Inferior parietal cortex (tissue), 1 donor: ENCODE measurements around the gene SAMSN1.
A peak's percentile ranks its signal among the peaks of the same experiment; 100 is the strongest.

ENCODE experiments used
- DNase-seq: peaks from one replicate; pipeline ENCODE4 v3.0.0-alpha.2; 2016; ENCODE audit errors: extremely low spot score

Gene SAMSN1

DNA sequence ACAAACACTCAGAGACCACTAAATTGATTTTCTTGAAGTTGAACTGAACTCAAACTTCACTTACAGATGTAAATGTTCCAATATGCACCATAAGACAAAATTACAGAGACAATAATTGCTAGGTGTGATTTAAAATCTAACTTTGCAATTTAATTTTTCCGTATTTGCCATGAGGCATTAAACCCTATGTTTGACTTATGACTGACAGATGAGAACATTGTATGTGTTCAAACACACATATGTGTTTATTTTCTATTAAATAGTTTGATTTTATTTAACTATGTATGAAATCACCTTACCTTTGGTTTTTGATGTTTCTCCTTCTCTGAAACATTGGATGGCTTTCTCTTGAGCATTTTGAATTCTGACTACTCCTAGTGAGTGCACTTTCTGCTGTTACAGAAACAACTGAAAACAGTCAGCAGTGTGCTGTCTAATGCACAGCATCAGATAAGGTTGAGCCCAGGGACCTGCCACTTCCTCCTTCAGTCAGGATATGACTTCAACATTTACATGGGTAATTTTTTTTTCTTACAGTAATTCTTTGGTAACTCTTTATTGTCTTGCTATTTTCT lies at the start of gene SAMSN1:
SAMSN1 (minus strand) TSS at position 410 of the 575 bp plus-strand sequence; CDS start at position 356, 54 bp downstream.
- peak; percentile 48 for DNase-seq

DNA sequence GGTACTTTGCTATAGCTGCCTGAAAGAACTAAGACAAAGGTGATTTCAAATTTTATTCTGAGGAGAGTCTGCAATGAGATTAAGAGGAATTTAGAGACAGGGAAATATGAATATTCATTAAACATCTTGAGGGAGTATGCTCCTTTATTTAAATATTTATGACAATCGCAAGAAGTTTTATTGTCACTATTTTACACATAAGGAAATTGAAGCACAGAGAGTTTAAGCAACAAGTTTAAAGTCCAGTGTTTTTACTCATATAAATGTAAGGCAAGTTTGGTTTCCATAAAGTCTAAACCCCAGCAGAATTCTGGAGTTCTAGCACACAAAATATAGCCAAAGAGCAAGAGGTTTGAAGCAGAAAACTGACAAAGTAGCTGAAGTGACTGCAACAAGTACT lies 49.3 kb upstream of the SAMSN1 start:
- DNase-seq: no peak

DNA sequence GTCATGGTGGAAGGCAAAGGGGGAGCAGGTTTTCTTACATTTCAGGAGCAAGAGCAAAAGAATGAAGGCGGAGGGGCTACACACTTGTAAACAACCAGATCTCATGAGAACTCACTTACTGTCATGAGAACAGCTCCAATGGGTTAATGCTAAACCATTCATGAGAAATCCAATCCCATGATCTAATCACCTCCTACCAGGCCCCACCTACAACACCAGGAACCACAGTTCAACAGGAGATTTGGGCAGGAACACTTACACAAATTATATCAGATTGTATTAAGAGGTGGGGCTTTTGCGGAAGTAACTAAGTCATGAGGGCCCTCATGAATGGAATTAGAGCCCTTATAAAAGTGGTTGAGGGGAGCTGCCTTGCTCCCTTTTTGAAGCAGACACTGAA lies 48.9 kb upstream of the SAMSN1 start:
- no peak for DNase-seq

DNA sequence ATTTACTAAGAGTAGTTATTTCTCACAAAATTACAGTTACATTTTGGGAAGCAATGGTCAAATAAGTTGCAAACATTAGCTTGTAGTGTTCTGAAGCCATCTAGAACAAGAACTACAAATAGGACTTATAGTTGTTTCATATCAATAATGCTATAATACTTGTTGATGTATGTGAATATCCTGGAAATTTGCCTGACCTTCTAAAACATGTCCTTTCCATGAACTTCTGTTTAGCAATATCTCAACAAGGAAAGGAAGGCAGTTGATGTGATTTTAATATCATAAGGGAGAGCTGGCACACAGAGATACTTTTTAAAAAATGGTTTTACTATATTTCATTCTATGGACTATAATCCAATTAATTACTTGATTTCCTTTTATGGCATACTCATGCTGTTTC lies 47.1 kb upstream of the SAMSN1 start:
- no peak for DNase-seq

DNA sequence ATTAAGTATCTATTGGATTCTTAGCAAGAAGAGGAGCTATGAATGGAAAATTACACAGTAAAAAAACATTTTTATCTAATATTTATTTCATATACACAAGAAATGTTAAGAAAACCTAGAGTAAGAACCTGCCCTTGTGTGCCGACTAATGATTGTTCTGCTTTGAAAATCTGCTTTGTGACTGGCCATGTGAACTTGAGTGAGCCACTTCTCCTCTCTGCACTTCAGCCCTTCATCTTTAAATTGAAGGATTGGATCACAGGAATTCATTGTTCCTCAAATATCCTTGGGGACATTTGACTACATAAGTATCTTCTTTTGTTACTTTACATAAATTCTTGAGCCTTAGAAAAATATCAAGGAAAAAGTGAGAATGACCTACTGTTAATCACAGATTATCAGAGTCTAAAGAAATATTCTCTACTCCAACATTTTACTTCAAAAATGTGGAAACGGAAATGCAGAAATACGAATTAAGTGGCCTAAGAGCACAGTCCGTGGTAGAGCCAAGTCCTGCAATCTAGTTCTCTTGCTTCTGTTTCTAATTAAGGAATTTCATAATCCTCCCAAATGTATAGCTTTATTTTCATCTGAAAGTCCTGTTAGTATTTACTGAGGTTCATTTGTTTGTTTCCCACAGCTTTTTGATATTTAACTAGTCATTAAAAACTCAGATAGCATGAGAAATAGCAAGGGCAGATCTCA lies 46.3 kb upstream of the SAMSN1 start:
- no peak for DNase-seq

DNA sequence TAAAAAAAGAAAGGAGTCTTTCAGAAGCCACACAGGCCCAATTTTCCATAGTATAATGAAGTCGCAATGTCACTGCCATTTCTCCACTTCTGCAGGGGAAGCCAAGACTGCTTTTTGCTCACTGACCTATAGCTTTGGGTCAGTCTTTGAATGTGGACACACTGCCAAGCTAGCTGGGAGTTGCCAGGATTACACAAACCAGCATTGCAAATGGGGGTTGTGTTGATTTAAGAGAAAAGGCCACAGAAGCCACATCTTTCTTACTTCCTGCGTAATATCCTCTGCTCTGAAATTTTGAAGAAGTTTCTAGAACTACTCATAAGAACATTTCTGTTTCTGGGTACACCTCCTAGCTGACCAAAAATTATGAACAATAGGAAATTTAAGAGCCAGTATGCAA lies 45.8 kb upstream of the SAMSN1 start:
- DNase-seq: no peak

DNA sequence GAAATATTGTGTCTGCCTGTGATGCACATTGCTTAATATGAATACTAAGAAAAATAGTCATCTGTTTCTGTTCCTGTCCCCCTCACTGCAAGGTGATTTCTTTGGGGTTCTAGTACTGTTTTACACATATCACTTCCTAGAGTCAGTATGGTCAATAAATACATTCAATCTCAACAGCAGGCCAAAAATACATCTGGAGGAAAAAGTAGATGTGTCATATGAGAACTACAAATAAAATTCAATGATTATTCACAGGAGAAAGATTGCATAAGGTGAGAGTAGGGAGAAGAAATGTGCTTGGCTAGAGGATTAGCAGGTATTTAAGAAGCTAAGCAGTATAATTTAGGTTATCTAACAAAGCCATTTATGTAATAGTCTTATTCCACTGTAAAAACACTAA lies 45.3 kb upstream of the SAMSN1 start:
- DNase-seq: no peak

DNA sequence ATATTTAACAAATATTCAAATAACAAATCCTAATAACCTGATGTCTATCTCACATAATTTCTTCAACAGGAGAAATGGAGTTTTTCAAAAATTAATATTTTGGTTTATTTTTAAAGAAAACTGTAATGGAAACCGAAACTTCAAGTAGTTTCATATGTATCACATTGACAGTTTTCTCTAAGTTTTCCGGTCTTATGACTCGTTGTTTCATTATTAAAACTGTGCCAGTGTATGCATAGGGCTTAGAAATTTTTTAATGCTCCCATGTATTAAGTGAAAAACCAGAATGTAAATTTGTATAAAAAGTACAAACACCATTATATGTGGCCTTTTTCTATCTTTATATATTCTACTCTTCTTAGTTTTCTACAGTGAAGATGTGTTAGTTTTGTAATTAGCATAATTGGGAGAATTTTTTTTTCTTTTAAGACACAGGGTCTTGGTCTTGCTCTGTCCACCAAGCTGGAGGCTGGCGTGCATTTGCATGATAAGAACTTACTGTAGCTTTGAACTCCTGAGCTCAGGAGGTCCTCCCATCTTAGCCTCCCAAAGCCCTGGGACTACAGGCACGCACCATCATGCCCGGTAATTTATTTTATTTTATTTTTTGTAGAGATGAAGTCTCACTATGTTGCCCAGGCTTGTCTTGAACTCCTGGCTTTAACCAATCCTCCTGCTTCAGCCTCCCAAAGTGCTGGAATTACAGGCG lies 43.9 kb upstream of the SAMSN1 start:
- DNase-seq: no peak

DNA sequence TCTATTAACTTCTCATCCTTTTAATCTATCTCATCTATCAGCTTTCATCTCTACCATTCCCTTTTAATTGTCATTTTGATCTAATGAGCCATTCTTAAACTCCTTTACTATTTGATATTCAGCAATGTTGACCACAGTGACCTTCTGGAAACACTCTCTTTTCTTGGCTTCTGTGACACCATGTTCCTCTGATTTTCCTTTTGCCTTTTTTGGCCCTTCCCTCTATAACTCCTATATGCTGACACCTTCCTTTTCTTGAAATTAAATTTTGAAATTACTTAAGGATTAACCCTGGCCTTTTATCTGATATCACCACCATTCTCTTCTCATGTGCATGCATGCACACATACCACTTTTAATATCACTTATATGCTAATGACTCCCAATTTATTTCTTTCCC lies 41.2 kb upstream of the SAMSN1 start:
- no peak for DNase-seq

DNA sequence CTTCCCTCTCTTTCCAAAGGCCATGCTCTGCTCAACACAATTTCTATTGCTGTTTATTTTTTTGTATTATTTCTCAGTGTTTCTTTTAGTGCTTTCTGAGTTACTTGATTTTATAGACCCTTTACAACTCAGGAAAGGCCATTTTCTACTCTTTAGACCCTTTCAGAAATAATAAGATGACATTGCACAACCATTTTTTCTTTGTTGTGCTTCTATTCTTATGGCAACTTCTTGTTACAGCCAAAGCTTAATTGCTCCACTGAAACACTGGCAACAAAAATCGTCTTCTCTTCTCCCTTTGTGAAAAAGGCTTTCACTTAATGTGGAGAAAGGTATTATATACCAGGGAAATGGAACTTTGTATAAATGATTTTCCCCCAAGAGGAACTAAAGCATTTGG lies 39.0 kb upstream of the SAMSN1 start:
- DNase-seq: no peak

DNA sequence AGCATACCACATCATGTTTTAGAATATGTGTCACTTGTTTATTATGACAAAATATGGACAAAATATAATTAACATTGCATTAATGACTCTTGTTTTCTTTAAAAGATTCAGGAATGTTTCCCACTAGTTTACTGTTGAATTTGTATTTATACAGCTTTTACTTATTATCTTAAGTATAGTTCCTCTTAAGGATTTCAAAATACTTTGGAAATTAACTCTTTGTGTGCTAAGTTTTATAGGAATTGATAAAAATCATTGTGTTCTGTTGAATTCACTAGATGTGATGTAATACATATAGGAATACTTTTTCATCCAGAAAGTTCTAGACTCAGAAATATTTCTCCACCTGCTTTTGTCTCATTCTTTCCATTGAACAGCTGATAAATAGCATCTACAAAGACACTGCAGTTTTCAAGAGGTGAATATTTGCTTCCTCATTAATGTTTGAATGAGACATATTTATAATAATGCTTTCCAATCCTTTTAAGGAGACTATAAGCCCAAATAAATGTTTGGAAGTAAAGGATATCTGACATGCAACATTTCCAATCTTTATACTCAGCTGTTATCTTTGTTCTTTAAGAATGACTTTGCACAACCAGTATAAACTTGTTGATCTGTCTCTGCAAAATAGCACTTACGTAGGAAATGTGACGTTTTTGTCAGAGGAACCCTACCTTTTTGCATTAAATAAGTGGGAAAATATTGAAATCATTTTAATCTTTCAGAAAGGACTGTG lies 38.4 kb upstream of the SAMSN1 start:
- DNase-seq: no peak

DNA sequence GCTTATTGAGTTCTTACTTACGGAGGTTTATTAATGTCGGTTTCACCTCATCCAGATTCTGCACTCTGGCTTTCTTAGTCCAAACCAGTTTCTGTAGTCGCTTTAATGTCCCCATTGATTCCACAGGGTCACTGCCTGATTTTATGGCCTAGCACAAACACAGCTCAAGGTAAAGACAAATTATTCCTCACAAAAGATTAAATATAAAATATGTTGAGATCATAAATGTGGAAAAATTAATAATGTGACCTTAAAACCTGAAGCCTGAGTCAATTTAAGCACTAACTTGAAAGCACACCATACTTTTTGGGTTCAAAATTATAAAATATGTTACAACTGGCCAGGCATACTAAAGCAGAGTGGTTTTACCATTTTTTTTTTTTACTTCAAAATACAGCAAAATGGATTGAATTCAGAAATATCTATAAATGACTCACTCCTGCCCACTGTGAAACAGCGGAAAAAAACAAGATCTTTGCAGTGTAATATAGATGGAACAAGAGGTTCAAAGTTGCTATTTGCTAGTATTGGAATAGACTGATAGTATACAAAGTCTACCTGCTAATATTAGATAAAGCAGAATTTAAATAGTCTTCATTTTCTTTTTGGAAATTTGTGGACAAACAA lies 37.6 kb upstream of the SAMSN1 start:
- no peak for DNase-seq

DNA sequence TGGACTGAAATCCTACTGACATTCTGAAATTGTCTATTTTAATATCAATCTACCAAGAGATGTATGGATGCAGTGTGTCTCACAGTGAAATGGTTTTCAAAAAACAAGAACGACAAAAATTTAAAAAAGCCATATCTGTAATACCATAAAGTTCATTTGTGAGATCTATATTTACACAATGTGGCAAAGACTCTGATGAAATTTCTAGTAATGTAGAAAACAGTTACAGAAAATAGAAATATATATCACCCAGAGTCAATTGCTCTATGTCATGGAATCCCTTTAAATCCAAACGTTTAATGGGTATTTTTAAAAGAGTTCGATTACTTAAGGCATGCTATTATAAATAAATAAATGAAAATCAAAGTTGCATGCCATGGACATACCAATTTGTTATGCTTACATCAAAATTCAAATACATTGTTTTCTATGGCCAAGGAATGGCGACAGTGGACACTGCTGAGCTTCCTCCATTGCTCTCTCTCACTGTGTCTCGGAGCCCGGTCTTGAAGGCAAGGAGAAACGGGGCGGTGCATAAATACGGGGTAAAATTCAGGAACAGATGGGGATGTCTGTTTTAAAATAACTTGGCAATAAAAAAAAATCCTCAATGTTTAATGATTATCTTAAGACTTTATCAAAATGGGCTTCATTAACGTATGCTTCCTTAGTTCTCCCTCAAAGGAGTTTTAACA lies 37.0 kb upstream of the SAMSN1 start:
- no peak for DNase-seq

DNA sequence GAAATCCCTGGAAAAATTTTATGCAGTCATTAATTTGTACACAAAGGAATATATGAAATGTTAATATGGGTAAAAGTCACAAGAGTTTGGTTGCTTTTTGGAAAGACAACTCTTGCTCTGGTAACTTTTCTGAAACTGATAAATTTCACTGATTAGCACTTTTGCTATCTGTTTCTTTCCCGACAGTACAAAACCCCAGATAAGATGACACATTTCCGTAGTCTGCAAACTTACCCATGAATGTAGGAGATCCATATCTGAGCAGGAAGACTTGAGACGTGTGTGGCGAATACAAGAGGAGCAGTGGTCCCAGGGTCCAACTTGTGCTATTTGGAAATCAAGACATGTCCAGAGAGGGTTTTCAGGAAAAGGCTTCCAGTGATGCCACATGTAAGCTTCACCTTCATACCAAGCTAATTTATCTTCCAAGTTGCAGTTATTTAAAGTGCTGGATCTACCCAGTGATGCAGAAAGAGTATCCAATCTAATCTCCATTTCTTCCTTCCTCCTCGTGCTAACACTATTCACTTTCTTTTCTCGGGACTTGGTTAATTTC lies 35.9 kb upstream of the SAMSN1 start:
- DNase-seq: no peak

DNA sequence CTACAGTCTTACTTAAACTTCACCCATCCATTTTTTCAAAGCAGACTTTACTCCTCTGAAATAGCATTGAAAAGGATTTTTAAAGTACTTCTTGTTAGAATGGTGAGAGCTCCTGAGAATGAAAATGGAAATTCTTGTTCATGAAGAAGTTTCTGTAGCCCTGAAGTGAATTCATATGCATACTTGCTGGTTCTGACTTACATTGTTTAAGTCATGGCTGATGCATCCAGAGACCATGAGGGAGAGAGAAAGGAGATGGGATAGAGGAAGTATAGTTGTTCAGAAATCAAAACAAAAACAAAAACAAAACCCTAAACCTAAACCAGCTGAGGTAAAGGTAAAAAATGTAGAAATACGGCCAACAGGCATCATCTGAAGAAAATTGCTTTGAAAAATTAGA lies 27.1 kb upstream of the SAMSN1 start:
- no peak for DNase-seq

DNA sequence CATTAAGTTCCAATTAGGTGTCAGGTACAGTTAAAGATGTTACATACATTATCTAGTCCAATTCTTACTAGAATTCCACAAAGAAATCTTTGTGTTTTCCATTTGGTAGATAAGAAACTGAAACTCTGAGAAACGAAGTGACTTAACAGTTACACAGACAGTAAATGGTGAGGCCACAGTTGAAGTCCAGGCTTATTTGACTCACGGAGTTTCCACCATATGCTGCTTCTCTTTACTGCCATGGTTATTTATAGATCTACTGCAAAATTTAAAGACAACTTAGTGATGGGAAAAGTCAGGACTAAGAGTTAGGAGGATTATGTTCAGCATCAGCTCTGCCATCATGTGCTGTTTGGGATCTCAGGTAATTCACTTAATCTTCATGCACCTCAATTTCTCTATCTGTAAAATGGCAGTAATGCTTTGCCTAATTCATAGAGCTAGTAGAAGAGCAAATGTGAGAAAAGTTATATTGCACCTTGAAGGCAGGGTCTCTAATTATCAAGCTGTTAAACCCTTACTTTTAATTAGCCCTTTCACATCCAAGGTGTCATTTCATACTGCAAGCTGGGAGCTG lies 26.2 kb upstream of the SAMSN1 start:
- DNase-seq: no peak

DNA sequence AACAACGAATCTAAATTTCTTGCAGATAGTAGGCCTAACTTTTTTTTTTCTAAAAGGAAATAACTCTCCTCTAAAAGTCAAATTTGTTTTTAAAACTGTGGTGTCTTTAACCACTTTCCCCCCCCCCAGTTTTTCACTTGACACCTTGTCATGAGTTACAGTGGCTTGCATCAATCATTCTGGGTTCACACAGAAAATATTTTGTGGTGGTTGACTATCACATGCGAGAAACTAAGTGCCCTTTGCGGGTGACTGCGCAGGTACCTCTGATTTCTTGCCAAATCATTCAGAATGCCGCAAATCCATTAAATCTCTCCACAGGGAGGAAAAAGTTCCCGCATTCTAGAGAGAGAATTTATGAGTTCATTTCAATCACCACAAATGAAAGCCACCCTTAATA lies 23.8 kb upstream of the SAMSN1 start:
- no peak for DNase-seq

DNA sequence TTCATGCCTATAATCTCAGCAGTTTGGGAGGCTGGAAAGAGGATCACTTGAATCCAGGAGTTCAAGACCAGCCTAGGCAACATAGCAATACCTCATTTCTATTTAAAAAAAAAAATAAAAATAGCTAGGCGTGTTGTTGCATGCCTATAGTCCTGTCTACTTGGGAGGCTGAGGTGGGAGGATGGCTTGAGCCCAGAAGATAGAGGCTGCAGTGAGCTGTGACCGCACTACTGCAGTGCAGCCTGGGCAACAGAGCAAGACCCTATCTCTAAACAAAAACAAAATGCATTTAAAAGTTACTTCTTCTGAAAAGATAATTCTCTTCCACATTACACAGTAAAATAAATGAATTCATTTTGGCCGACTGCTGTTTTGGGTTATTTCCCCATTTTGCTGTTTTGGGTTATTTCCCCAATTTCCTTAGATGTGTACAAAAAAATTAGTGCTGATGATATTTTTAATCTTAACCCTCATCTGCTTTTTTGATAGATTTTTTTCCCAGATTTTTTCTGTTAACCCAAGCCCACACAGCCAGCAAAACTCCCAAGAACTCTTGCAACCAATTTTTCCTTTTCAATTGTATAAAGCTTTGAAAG lies 23.0 kb upstream of the SAMSN1 start:
- no peak for DNase-seq

DNA sequence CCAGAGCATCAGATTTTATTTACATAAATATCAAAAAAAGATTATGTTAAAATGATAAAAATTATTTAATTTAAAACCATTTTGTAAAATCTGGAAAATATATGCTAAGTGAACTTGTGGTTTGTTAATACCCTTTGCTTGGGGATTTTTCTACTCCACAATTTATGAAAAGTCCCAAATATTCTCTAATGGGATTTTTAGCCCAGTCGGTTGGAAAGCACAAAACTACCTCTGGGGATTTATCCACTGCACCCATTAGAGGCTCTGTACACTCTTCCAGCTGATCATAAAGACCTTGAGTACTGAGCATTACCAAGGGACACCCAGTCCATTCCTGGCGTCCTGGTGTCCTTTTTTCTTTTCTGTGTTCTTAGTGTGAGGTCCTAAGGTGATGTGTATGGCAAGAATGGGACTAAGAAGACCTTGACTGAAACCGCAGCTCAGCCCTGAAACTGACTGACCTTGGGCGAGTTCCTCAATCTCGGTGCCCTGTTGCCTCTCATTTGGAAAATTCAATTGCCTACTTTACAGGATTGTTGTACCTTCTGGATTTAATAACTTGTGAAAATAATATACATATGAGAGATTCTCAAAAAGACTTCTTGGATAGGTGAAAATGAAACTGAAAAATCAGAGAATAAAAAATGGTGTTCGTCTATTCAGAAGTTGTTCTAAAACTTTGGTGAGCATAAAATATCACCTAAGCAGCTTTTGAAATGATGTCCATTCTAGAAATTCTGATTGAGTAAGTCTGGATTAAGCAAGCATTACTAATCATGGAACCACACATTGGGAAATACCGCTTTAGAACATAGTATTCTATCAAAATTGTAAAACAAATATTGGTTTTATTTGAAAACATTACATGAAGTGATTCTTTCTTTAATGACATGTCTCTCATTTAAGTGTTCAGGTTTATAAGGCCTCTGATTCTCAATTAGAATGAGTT lies 21.5 kb upstream of the SAMSN1 start:
- DNase-seq: no peak
